Measurements from ENCODE around the gene REPIN1. TPM values are rescaled to one million over a fixed set of nuclear protein-coding genes. Genes with fewer than 3 reads are reported as not detected.

Gene REPIN1
- total RNA-seq, 4 donors from 2014 or later, result 28.9 to 75.4 (median 31.8) TPM

- no peak for TF ChIP-seq CTCF (IDR thresholded peaks at IDR 0.05; ENCODE audit: low read depth)
These were observed 20.3 kb downstream of the REPIN1 start for GRCh38 chr7:150388709-150389531.

GRCh38 chr7:150389532-150389816 lies 20.9 kb downstream of the REPIN1 start:
- TF ChIP-seq CTCF (IDR thresholded peaks at IDR 0.05; ENCODE audit: low read depth), result no peak

- no peak for TF ChIP-seq CTCF (IDR thresholded peaks at IDR 0.05; ENCODE audit: low read depth)
These were observed 21.6 kb downstream of the REPIN1 start for GRCh38 chr7:150390205-150390604.

- no peak for TF ChIP-seq CTCF (IDR thresholded peaks at IDR 0.05; ENCODE audit: low read depth)
These were observed 24.7 kb downstream of the REPIN1 start for GRCh38 chr7:150393325-150393724.

GRCh38 chr7:150396426-150396825 lies 27.8 kb downstream of the REPIN1 start:
- no peak for TF ChIP-seq CTCF (IDR thresholded peaks at IDR 0.05; ENCODE audit: low read depth)

- TF ChIP-seq CTCF (IDR thresholded peaks at IDR 0.05; ENCODE audit: low read depth), result no peak
These were observed 28.2 kb downstream of the REPIN1 start for GRCh38 chr7:150396851-150397260.

- TF ChIP-seq CTCF (IDR thresholded peaks at IDR 0.05; ENCODE audit: low read depth), result no peak
These were observed 28.9 kb downstream of the REPIN1 start for GRCh38 chr7:150397346-150398107.
